HG03139 (cell line): ENCODE data around the gene ITGA11.

Experiments used
- ATAC-seq: cut with Tn5 transposase; IDR thresholded peaks from one replicate; pipeline ENCODE4 v1.9.1; 2021; ENCODE audit not compliant: unreplicated experiment

ITGA11 gene

DNA sequence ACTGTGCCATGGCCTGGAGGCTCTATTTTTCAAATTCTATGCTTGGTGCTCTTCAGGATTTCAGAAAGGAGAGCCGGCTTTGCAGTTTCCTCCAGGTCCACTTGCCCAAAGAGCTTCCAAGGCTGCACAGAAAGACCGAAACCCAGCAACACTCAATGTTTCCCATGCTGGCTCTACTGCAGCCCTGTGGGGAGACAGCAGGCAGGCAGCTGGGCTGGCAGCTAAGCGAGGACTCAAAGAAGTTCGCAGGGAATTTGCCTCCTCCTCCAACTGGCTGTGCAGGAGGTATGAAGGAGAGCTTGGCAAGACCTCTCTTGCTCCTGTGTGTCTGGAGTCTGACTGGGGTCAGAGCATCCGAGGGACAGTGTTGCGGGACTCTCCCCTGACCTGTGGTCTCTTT, 17.4 kb upstream of the ITGA11 start:
- no peak for ATAC-seq

DNA sequence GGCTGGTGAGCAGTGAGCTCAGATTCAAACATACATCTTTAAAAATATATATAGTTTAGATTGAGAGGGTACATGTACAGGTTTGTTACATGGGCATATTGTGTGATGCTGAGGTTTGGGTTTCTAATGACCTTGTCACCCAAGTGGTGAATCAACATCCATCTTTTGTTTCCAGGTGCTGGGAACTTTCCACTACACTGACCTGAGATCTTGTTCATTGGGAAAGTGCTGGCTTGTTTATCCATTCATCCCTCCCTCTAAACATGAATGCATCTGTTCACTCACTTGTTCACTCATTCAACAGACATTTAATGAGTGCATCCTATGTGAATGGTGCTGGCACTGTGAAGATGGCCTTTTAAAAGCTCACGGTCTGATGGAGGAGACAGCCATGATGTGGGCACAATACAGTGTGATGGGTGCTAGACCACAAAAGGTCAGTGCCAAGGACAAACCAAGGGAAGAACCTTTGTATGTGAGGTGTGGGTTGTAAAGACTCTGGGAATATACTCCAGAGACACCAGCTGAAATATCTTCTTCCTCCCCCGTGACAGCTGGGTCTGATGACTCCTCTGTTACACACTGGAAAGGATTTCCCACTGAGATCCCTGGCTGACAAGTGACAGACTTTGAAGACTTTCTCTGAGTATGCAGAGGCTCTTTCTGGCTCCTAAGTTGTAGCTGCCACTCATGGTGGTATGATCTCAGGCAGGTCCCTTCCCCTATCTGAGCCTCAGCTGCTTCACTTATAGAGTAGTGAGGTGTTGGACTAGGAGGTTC, 16.2 kb upstream of the ITGA11 start:
- no peak for ATAC-seq

DNA sequence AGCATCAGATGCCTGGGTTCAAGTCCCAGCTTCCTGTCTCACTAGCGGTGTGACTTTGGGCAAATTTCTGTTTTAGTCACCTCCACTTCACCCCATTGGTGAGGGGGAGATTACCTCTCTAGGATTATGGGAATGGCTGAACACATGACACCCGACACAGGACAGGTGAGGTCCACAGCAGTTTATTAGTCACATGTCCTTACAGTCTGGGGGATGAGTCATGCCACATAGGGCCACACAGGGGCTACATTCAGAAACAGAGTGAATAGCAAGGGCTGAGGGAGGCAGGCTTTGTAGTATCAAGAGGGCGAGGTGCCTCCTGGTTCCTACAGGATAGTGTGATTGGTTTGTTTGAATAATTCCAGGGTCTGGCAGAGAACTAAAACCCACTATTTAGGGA, 15.2 kb upstream of the ITGA11 start:
- no peak for ATAC-seq

DNA sequence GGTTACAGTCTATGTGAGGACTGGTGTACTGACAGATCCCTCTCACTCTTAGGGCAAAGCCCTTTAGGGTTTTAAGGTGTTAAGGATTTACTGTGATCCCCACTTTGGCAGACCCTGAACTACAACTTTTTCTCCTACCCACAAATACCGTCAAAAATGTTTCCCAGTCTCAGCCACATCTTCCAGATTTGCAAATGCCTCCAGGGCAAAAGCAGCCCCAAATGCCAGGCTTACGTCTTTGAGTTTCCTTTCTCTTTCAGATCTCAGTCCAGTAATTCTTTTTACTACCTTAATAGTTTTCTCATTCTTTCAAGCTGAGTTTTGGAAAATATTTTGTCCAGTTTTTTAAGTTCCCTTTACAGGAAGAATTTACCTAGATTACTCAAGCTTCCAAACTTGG, 13.4 kb upstream of the ITGA11 start:
- no peak for ATAC-seq

DNA sequence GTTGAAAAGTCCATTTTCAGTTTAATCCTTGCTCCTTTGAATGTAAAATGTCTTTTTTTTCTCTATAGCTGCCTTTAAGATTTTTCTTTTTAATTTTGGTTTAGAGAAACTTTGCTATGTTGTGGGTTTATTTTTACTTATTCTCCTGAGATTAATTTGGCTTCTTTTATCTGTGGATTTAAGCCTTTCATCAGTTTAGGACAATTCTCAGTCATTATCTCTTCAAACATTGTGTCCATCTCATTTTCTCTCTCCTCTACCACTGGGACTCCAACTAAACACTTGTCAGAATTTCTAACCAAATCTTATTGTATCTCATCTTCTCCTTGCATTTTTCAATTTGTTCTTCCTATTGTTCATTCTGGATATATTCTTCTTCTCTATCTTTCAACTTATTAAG, 12.4 kb upstream of the ITGA11 start:
- ATAC-seq, result no peak

DNA sequence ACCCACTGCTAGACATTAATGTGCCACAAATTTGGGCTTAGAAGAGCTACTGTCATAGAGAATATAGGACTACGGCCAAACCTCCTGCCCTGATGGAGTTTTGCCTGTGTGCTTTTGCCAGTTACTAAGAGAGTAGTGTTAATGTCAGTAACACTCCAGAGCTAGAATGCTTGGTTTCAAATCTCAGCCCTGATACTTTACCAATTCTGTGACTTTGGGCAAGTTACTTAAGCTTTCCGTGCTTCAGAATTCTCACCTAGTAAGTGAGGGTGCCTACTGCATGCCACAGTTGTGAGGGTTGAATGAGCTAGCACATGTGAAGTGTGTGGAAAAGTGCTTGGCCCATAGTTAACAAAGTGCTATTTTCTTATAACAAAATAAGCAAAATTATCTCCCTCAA, 10.9 kb upstream of the ITGA11 start:
- ATAC-seq, result no peak

DNA sequence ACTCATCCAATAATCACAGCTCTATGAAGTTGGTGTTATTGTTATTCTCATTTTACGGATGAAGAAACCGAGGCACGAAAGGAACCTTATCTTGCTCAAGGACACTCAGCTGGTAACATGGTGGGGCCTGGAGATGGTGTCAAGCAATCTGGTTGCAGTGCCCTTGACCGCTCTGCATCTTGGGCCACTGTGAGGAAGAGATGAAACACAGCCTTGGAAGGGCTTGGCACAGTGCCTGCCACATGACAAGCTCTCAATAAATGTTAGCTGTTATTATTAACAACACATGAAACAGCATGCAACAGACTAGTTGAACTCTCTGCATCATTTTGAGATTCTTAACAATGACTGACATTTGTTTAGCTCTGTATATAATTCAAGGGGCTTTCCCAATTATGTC, 10.1 kb upstream of the ITGA11 start:
- no peak for ATAC-seq

DNA sequence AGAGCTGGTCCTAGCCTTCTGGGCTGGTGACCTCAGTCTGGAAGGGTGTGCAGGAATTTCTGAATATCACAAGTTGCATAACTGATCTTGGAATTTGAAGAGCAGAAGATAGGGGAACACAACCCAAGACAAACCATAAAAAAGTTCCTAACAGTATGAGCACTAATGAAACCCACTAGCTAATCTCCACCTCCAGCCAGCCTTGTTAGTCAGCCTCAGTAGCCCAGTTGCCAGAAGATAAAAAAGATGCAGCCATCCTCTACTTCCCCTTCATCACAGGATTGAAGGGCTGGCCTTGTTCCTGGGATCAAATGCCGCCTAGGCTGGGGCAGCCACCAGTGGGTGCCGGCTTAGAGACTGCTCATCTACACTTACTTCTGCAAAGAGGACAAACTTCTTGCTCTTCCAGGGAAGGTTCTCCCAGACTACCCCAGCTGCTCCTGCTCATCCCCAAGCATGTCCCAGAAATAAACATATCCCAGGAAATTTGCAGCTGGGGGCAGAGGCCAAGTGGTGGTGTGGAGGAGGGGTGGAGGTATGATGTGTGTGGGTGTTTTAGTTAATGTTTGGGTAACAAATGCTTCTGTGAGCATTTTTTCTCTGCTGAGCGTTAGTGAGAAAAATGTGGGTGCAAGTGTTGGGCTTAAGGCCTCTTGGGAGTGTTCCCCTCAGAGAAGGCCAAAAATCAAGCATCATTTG, 9.2 kb upstream of the ITGA11 start:
- no peak for ATAC-seq

DNA sequence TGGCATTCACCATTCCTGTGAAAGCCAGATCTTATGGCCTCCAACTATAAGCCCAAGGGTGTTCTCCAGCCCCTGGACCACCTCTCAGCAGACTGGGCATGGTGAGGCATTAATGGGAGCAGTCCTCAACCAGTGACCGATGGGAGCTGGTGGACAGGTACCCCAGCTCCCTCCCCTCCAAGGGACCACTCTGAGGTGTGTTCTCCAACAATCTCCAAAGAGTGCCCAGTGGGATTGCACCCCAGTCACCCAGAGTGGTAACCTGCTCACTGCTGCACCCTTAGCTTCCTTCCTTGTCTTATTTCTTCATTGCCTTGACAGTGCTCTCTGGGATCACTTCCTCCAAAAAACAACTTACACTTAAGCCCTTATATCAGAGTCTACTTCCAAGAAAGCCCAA, 8.2 kb upstream of the ITGA11 start:
- no peak for ATAC-seq

DNA sequence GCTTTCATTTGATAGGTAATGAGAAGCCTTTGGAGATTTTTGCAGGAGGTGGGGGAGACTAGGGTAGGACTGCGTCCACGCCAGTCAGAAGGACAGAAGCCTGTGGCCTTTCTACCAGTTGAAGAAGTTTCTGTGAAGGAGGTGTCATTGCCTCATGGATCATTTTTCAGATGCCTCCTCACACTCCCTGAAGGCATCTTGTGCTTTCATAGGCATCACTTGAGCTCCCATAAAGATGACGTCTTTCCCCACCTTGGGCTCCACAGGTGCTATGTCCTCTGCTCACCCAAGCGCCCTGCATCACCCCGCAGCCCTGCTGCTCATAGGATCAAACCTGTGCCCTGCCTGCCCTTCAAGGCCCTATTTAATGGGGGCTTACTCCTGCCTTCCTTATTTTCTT, 7.5 kb upstream of the ITGA11 start:
- no peak for ATAC-seq

DNA sequence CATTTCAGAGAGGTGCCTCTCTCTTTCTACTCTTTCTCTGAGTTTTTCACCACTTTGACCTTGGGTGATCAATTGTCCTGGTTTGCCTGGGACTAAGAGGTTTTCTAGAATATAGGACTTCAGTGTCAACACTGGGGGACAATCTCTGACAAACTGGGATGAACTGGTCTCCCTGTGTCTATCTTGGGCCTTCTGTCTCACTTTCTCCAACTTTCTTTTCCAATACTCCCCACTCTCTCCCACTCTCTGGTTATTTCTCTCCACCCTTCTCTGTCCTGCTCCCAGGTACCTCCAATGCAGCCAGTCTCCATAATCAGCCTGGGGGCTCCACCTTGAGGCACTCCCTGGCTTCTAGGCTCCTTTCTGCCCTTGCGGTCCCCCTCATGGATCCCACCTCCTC, 4.7 kb upstream of the ITGA11 start:
- ATAC-seq, result no peak

DNA sequence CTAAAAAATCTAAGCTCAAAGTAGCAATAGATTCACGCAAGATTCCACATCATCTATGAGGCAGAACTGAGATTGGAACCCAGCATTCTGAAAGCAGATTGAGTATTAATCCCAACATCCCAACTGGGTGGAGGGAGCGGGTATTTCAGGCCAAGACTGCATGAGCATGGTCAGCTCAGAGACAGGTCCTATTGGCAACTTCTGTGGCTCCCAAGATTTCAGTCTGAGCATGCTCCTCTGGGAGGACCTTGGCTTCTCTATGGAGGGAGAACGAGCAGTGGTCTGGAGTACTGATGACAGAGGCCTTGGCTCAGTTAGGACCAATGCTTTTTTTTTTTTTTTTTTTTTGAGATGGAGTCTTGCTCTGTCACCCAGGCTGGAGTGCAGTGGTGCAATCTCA, 4.0 kb upstream of the ITGA11 start:
- no peak for ATAC-seq

DNA sequence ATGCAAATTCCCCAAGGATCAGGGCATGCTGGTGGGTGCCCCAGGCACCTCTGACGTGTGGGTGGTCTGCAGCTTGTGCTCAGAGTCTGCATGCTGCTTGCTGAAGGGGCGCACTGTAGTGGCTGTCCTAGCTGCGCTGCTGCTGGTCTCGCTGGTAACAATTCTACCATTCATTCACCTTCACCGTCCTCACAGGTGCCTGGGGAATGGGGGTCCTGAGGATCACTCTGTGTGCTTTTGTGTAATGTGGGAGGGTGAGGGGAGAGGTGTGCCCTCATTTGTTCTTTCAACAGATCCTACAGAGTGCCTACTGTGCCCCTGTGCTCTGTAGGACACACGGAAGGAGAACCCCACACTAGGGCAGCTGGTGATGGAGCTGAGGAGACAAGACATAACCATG, 2.1 kb upstream of the ITGA11 start:
- no peak for ATAC-seq

DNA sequence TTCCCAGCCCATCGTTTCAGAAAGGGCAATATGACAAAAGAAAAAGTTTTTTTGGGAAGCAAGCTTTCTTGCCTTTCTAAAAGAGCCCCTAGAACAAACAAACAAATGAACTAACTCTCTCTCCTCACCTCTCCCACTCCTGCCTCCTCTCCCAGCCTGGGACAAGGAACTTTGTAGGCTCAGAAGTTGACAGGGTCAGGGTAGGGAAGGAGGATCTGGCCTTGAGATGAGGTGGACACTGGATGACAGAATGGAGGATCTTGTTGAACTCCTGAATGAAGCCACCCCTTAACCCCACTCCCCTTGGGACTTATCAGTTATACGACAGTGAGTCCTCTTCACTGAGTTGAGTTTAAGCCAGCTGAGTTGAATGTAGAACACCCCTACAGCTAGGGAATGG, 1.6 kb upstream of the ITGA11 start:
- no peak for ATAC-seq

DNA sequence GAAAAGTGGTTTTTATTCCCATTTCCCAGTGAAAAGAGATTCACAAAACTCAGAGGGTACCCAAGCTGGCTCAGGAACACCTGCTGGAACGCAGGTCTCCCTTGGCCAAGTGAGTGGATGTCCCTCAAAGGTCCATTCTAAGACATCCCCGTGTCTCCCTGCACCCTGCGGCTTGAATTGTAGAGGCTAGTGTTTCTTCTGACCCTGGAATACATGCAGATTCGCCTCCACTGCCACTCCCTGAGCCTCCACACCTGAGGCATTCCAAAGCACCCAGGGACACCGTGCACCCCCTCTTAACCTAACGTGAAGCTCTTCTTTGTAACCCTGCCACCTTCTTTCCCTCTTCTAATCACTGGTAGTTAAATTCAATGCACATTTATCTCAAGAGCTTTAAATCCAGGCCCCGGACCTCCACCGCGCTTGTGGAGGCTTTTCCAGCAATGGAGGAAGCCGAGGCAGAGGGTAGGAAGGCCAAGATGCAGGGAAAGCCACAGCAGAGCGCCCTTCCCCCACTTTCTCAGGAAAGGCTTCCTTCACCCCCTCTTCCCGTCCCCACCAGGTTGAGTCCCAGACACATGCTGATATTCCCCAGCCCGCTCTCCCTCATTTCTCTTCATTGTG, 590 bp upstream of the ITGA11 start:
- ATAC-seq, result no peak

DNA sequence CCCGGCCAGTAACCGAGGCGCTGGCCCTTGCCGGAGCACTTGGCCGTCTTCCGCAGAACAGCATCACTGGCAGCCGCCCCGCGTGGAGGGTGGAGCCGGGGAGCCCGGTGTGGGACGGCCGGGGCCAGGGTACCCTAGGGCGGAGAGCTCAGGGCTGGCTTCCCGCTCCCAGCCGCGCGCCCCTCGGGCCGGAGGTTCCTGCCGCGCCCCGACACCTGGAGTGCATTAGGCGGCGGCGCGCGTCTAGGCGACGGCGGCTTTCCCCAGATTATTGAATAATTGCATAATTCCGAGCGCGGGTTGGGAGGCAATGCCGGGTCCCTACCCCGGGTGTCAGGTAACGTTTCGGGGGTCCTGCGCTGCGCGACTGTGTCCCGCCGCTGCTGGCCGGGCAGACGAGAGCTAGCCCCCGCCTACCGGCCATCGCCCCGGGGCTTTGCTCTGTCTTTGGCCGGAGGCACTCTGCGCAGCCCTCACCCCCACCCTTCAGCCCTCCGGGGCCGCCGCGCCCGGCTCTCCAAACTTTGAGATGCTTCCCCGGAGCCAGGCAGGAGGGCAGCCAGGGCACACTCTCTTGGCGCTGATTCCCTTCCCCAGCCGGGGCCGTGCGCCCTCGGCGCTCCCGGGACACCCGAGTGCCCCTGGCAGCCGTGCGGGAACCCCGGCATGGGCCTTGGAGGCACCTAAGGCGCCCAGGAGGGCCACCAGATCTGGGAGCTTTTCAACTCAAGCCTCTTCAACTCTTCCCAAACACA, 749 bp downstream of the ITGA11 start:
- ATAC-seq, result no peak

DNA sequence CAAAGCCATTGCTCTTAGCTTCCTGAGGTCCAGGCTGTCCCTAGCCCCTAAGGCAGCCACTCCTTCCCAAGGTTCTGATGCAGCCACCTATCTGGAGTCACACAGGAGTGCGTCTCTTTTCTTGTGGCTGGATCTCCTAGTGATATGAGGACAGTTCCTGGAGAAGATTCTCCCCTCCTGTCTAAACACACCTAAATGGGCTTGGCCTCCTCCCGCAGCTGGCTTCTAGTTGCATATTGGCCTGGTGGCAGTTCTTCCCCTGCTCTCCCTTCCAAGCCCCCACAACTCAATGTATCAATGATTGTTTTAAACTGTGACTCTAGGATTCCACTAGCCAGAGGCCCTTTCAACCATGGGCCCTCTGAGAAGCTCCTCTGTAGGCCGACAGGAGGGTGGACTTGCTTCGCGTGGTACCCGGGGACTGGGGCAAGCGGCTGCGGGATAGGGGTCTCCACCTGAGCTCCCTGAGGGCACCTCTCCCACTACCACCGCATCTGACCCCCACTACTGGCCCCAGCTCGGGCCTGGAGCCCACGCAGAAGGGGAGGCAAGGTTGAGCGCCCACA, 1.4 kb downstream of the ITGA11 start:
- ATAC-seq, result no peak

DNA sequence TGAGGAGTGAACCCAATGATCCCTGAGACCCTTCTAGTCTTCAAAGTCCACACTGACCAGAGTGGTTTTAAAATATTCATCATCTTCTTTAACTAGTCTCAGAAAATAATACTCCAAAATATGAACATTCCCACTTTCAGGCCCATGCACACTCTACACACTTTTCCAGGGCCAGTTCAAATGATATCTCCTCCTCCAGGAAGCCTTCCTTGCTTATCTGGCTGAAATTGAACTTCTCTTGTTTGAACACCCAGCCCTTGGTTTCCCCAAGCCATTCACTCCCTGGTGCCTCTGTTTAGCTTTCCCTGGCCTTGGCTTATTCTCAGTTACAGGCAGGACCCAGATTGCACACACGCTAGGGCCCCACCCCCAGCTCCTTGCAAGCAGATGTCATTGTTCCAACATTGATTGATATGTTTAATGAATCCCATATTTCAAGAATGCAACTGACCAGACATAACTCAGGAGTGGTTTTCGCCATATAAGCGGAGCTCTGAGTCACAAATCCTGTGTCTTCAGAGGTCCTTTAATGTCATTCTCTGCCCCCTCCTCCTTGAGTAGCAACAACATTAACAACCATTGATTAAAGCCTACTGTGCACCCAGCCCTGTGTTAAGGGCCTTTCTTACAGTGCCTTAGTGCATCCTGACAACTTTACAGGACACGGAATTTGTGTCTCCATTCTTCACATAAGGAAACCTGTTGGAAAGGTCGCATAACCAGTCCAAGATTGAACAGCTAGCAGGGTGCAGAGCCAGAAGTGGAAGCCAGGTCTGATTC, 2.1 kb downstream of the ITGA11 start:
- no peak for ATAC-seq

DNA sequence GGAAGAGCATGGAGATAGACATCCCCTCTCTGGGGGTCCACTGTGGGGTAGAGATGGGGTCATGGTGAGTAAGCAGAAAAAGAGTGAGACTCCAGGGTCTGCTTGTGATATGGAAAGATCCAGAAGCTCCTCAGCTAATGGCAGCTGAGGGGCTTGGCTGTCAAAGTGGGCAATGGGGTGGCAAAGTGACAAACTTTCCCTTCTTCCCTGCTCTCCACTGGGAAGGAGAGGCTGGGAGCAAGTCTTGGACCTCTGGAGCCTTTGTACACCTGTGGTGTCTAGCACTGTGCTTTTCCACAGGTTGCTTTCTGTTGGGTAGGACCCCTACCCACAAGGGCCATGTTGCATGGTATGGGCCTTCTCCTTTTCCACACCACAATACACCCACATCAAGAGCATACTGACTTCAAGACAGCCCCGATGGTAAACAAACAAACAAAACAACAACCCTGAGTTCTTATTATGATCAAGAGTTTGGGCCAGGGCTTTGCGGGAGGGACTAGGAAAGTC, 3.5 kb downstream of the ITGA11 start:
- ATAC-seq, result no peak

DNA sequence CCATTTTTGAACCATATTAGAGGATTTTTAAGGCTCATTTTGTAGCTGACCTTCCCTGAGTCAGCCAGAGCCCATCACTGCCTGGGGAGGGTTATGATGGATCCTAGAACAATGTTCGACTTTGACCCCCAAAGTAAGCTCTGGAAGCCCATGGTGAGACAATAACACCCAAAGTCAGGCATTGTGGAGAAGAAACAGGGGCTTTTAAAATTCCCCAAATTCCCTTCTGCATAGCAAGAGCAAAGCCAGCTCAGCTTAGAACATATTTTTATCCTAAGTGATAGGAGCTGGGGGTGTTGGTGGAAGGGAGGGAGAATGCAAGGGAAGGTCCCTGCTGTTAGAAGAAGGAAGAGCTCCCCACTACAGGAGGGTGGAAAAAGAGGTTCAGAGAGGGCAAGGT, 4.0 kb downstream of the ITGA11 start:
- no peak for ATAC-seq
